Panc1 (cell line): ENCODE results near the gene SHOX.

ENCODE experiments used
- CTCF ChIP-seq: fragments of 450-650 bp; IDR thresholded peaks from 2 replicates; pipeline ENCODE4 v1.5.1; 2017; ENCODE audit warnings: mild to moderate bottlenecking
- REST ChIP-seq, 2 experiments: IDR thresholded peaks; 2 replicates each; pipeline ENCODE4 v1.6.1; 2011 to 2012; ENCODE audit warnings: low read depth in 2 of 2, control low read depth in 1 of 2, low read length in 1 of 2, mild to moderate bottlenecking in 1 of 2, moderate library complexity in 1 of 2; ENCODE audit not compliant: insufficient read depth in 1 of 2

- TF ChIP-seq CTCF (no peak), REST (IDR thresholded peaks at IDR 0.05; ENCODE audit: insufficient read depth in 1 of 2, low read depth in 2 of 2, low read length in 1 of 2) (no peak)
Measured at GRCh38 chrX:680062-680461, 49.5 kb downstream of the SHOX start.
